ENCODE measurements around the gene TMEM184B. TPM values are rescaled to one million over a fixed set of nuclear protein-coding genes. Genes with fewer than 3 reads are reported as not detected.

The TMEM184B gene
- total and polyA plus RNA-seq, 10 of the 15 experiments (the other 5 are each of a cell fraction or from before 2014, with no cell fraction given), result 0.56 to 22.4 (median 7.9) TPM

GRCh38 chr22:38284042-38284402 lies 11.2 kb upstream of the TMEM184B start:
- RAD21 ChIA-PET (ENCODE audit: unreplicated experiment), result no interaction called here
- Histone ChIP-seq H3K4me3 (no peak overlapping the region), H4K20me1 (ENCODE audit: control insufficient read depth, insufficient read depth) (no peaks in the 10 kb centered on the region), H3K4me1 (ENCODE audit: control insufficient read depth, insufficient read depth, low read length) (no peaks in the 10 kb centered on the region), H3K4me2 (ENCODE audit: control insufficient read depth, insufficient read depth) (no peak overlapping the region), H3K27me3 (replicated peaks in 1 of 2; ENCODE audit: control insufficient read depth in 2 of 2, insufficient read depth in 2 of 2, low read length in 1 of 2) (no peaks in the 10 kb centered on the region), H3K9ac (ENCODE audit: control insufficient read depth, insufficient read depth, low read length) (no peak overlapping the region), H3K27ac (ENCODE audit: control insufficient read depth, insufficient read depth) (no peak overlapping the region), H3K9me3 (replicated peaks; ENCODE audit: control insufficient read depth, insufficient read depth, low read length) (no peaks in the 10 kb centered on the region), H2AFZ (ENCODE audit: control insufficient read depth, low read depth, low read length) (no peak overlapping the region), H3K36me3 (ENCODE audit: control insufficient read depth in 2 of 2, insufficient read depth in 2 of 2, low read length in 1 of 2) (no peaks in the 10 kb centered on the region), H3K79me2 (ENCODE audit: control insufficient read depth, insufficient read depth, low read length) (no peaks in the 10 kb centered on the region)
- ATAC-seq, result no peak
- intact Hi-C loops (cut with micrococcal nuclease; ENCODE audit: unreplicated experiment), result no loop called here
- no peak for DNase-seq (ENCODE audit: low read depth, low spot score)
- SMC1A ChIA-PET (ENCODE audit: uncharacterized antibody, unreplicated experiment), result no interaction called here
- no peak for TF ChIP-seq TAF1 (IDR thresholded peaks at IDR 0.05; ENCODE audit: borderline replicate concordance, low read depth, low read length)
- no peak for TF ChIP-seq TARDBP (IDR thresholded peaks at IDR 0.05; ENCODE audit: borderline replicate concordance)
- no peak for TF ChIP-seq TBL1XR1 (IDR thresholded peaks at IDR 0.05; ENCODE audit: low read depth, low read length)
- TF ChIP-seq USF1 (IDR thresholded peaks at IDR 0.05; ENCODE audit: borderline replicate concordance, extremely low read length, insufficient read depth, low read depth, low read length), result no peak
- no peak for TF ChIP-seq SP1 (IDR thresholded peaks at IDR 0.05; ENCODE audit: low read depth, low read length)
- no peak for FAIRE-seq
- in situ Hi-C loops (cut with MboI), result no loop called here
- CTCF ChIA-PET, result no interaction called here
- POLR2A ChIA-PET, result interaction anchor here (1.5 kb wide), 1 partner anchor 11 kb away, joined by 3 read pairs; no protein-coding TSS in a partner anchor
- 93% methylated on average over 5 of the region's 5 CpGs for WGBS (ENCODE audit: insufficient coverage, insufficient replicate concordance, low lambda C conversion rate, missing lambda C conversion rate)
- no TSS peak for BruUV-seq (replicated peaks)

DNA sequence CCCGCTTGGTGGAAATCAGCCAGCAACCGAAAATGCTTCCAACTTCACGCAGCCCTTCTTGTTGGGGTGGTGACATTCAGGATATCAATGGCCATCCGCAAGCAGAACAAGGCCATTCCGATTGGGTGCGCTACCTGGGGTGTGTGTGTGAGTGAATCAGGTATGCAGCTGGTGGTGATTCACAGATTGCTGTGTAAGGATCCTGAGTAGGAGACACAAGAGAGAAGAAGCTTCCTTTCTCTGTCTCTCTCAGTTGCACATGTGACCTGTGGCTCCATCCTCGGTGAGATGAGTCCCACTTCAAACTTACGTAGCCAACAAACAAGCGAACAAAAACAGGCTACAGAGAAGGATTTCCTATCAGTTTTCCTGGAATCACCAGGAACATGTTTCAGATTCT lies 9.6 kb upstream of the TMEM184B start:
- no peaks in the 10 kb centered on the region for H4K20me1 ChIP-seq (ENCODE audit: control insufficient read depth, insufficient read depth)
- no peak overlapping the region for H3K27ac ChIP-seq (ENCODE audit: control insufficient read depth, insufficient read depth)
- SMC1A ChIA-PET (ENCODE audit: uncharacterized antibody, unreplicated experiment), result no interaction called here
- H3K4me3 ChIP-seq, result no peak overlapping the region
- no peak overlapping the region for H2AFZ ChIP-seq (ENCODE audit: control insufficient read depth, low read depth, low read length)
- no peaks in the 10 kb centered on the region for H3K4me1 ChIP-seq (ENCODE audit: control insufficient read depth, insufficient read depth, low read length)
- no peaks in the 10 kb centered on the region for H3K79me2 ChIP-seq (ENCODE audit: control insufficient read depth, insufficient read depth, low read length)
- no peak overlapping the region for H3K9ac ChIP-seq (ENCODE audit: control insufficient read depth, insufficient read depth, low read length)
- CTCF ChIA-PET, result no interaction called here
- 80% methylated on average over 9 of the region's 9 CpGs for WGBS (ENCODE audit: insufficient coverage, insufficient replicate concordance, low lambda C conversion rate, missing lambda C conversion rate)
- in situ Hi-C loops (cut with MboI) (no loop called here), intact Hi-C loops (cut with micrococcal nuclease; ENCODE audit: unreplicated experiment) (no loop called here)
- no peaks in the 10 kb centered on the region for H3K27me3 ChIP-seq (replicated peaks in 1 of 2; ENCODE audit: control insufficient read depth in 2 of 2, insufficient read depth in 2 of 2, low read length in 1 of 2)
- H3K36me3 ChIP-seq (ENCODE audit: control insufficient read depth in 2 of 2, insufficient read depth in 2 of 2, low read length in 1 of 2), result no peaks in the 10 kb centered on the region
- H3K9me3 ChIP-seq (replicated peaks; ENCODE audit: control insufficient read depth, insufficient read depth, low read length), result no peaks in the 10 kb centered on the region
- no peak for FAIRE-seq
- H3K4me2 ChIP-seq (ENCODE audit: control insufficient read depth, insufficient read depth), result no peak overlapping the region
- no peak for DNase-seq (ENCODE audit: low read depth, low spot score)
- no TSS peak for BruUV-seq (replicated peaks)
- POLR2A ChIA-PET, result no interaction called here
- ATAC-seq, result no peak
- RAD21 ChIA-PET (ENCODE audit: unreplicated experiment), result no interaction called here
- TF ChIP-seq SKIL (IDR thresholded peaks at IDR 0.05; ENCODE audit: low read depth, poor library complexity, severe bottlenecking) (no peak), CHD1 (IDR thresholded peaks at IDR 0.05; ENCODE audit: low read depth, low read length) (no peak), TBL1XR1 (IDR thresholded peaks at IDR 0.05; ENCODE audit: low read depth, low read length) (no peak), ZNF384 (IDR thresholded peaks at IDR 0.05; ENCODE audit: borderline replicate concordance, low read depth, low read length) (no peak), EGR1 (IDR thresholded peaks at IDR 0.05; ENCODE audit: borderline replicate concordance in 1 of 2, low read depth in 2 of 2, low read length in 2 of 2) (no peak), KAT2A (conservative IDR thresholded peaks at IDR 0.05; ENCODE audit: control insufficient read depth, low read depth, low read length) (no peak), NFXL1 (IDR thresholded peaks at IDR 0.05; ENCODE audit: borderline replicate concordance) (no peak), JUNB (IDR thresholded peaks at IDR 0.05) (no peak), SPI1 (IDR thresholded peaks at IDR 0.05; ENCODE audit: borderline replicate concordance, insufficient read depth, low read depth, low read length) (no peak), STAT3 (IDR thresholded peaks at IDR 0.05; ENCODE audit: low read depth, low read length) (no peak)
- TF ChIP-seq, protein P1, sequence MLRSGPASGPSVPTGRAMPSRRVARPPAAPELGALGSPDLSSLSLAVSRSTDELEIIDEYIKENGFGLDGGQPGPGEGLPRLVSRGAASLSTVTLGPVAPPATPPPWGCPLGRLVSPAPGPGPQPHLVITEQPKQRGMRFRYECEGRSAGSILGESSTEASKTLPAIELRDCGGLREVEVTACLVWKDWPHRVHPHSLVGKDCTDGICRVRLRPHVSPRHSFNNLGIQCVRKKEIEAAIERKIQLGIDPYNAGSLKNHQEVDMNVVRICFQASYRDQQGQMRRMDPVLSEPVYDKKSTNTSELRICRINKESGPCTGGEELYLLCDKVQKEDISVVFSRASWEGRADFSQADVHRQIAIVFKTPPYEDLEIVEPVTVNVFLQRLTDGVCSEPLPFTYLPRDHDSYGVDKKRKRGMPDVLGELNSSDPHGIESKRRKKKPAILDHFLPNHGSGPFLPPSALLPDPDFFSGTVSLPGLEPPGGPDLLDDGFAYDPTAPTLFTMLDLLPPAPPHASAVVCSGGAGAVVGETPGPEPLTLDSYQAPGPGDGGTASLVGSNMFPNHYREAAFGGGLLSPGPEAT (IDR thresholded peaks at IDR 0.05; ENCODE audit: low read depth), result no peak

Measured in GM12878 (cell line).